ENCODE data around the gene PTPRM.

PTPRM gene

DNA sequence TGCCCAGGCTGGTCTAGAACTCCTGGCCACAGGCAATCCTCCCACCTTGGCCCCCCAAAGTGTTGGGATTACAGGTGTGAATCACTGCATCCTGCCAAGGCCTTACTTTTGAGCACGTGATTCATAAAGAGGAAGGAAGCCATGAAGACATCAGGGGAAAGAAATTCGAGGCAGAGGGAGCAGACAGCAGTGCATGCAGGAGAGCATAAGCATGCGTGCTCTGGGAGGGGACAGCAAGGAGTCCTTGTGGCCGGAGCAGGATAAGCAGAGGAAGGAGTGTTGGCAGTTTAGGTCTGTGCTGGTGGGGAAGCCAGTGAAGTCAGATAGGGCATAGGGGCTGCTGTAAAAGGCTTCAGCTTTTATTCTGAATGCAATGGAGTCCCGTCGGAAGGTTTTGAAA is 641.6 kb downstream of the PTPRM start:
- Histone ChIP-seq H3F3A (ENCODE audit: control insufficient read depth, insufficient read depth) (no peaks in the 10 kb centered on the region), H3K4me3 (ENCODE audit: low read length) (no peak overlapping the region), H3K79me2 (ENCODE audit: control insufficient read depth, low read length) (no peaks in the 10 kb centered on the region), H3K9me3 (ENCODE audit: control insufficient read depth, insufficient read depth, low read length) (no peaks in the 10 kb centered on the region), H3K9me2 (replicated peaks; ENCODE audit: control insufficient read depth, low read length) (no peaks in the 10 kb centered on the region), H3K27me3 (ENCODE audit: control insufficient read depth, low read length) (no peaks in the 10 kb centered on the region), H3K4me2 (ENCODE audit: low read length) (no peak overlapping the region), H3K27ac (ENCODE audit: low read depth, low read length) (no peak overlapping the region), H3K36me3 (ENCODE audit: control insufficient read depth, low read length) (no peaks in the 10 kb centered on the region), H3K4me1 (ENCODE audit: control insufficient read depth, low read length) (no peaks in the 10 kb centered on the region), H4K20me1 (ENCODE audit: control insufficient read depth, insufficient read depth, low read depth, low read length) (no peaks in the 10 kb centered on the region)
- TF ChIP-seq CTCF (IDR thresholded peaks at IDR 0.05; ENCODE audit: low read depth, low read length, poor library complexity, severe bottlenecking) = no peak
- TF ChIP-seq EZH2phosphoT487 (IDR thresholded peaks at IDR 0.05; ENCODE audit: borderline replicate concordance, low read length) = no peak

GRCh38 chr18:8212896-8213780 is 646.0 kb downstream of the PTPRM start:
- no peaks in the 10 kb centered on the region for H3K27me3 ChIP-seq (ENCODE audit: control insufficient read depth, low read length)
- no peaks in the 10 kb centered on the region for H3K4me1 ChIP-seq (ENCODE audit: control insufficient read depth, low read length)
- H3K36me3 ChIP-seq (ENCODE audit: control insufficient read depth, low read length) = no peaks in the 10 kb centered on the region
- no peaks in the 10 kb centered on the region for H3K79me2 ChIP-seq (ENCODE audit: control insufficient read depth, low read length)
- H3K4me2 ChIP-seq (ENCODE audit: low read length) = no peak overlapping the region
- H3F3A ChIP-seq (ENCODE audit: control insufficient read depth, insufficient read depth) = no peaks in the 10 kb centered on the region
- no peak overlapping the region for H3K4me3 ChIP-seq (ENCODE audit: low read length)
- H4K20me1 ChIP-seq (ENCODE audit: control insufficient read depth, insufficient read depth, low read depth, low read length) = no peaks in the 10 kb centered on the region
- no peak for TF ChIP-seq CTCF (IDR thresholded peaks at IDR 0.05; ENCODE audit: low read depth, low read length, poor library complexity, severe bottlenecking)
- H3K9me2 ChIP-seq (replicated peaks; ENCODE audit: control insufficient read depth, low read length) = no peaks in the 10 kb centered on the region
- no peaks in the 10 kb centered on the region for H3K9me3 ChIP-seq (ENCODE audit: control insufficient read depth, insufficient read depth, low read length)
- no peak overlapping the region for H3K27ac ChIP-seq (ENCODE audit: low read depth, low read length)

DNA sequence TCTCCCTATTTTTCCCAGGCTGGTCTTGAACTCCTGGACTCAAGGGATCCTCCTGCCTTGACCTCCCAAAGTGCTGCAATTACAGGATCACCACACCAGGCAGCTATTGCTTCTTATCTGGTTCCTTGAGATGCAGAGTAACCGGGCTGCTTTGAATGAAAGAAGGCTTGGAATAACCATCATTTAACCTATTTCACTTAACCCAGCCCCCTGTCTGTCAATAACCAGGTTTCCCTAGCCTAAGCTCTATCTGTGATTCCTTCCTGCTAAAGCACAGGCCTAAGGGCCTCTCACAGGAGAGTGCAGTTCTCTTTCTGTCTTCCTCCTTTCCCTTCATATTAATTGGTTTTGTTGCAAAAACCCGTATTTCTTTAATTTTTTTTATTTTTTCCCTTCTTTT is 648.6 kb downstream of the PTPRM start:
- no peak overlapping the region for H3K4me3 ChIP-seq (ENCODE audit: low read length)
- H3K9me2 ChIP-seq (replicated peaks; ENCODE audit: control insufficient read depth, low read length) = no peaks in the 10 kb centered on the region
- no peaks in the 10 kb centered on the region for H3K36me3 ChIP-seq (ENCODE audit: control insufficient read depth, low read length)
- no peak overlapping the region for H3K4me2 ChIP-seq (ENCODE audit: low read length)
- no peaks in the 10 kb centered on the region for H3F3A ChIP-seq (ENCODE audit: control insufficient read depth, insufficient read depth)
- no peaks in the 10 kb centered on the region for H3K9me3 ChIP-seq (ENCODE audit: control insufficient read depth, insufficient read depth, low read length)
- no peaks in the 10 kb centered on the region for H3K79me2 ChIP-seq (ENCODE audit: control insufficient read depth, low read length)
- H3K27me3 ChIP-seq (ENCODE audit: control insufficient read depth, low read length) = no peaks in the 10 kb centered on the region
- H4K20me1 ChIP-seq (ENCODE audit: control insufficient read depth, insufficient read depth, low read depth, low read length) = no peaks in the 10 kb centered on the region
- H3K27ac ChIP-seq (ENCODE audit: low read depth, low read length) = no peak overlapping the region
- no peaks in the 10 kb centered on the region for H3K4me1 ChIP-seq (ENCODE audit: control insufficient read depth, low read length)
- no peak for TF ChIP-seq CTCF (IDR thresholded peaks at IDR 0.05; ENCODE audit: low read depth, low read length, poor library complexity, severe bottlenecking)
- no peak for TF ChIP-seq EZH2phosphoT487 (IDR thresholded peaks at IDR 0.05; ENCODE audit: borderline replicate concordance, low read length)
